SK-N-DZ (cell line): ENCODE measurements around the gene ADD1.

Experiments
- DNase-seq: peaks from one replicate; pipeline ENCODE4 v3.0.0-alpha.2; 2015; ENCODE audit warnings: low spot score

Gene ADD1

GRCh38 chr4:2834001-2834921 lies 9.4 kb upstream of the ADD1 start:
- DNase-seq, result no peak

- DNase-seq, result no peak
Measured at GRCh38 chr4:2835978-2836377, 7.7 kb upstream of the ADD1 start.

- no peak for DNase-seq
Measured at GRCh38 chr4:2836391-2836859, 7.2 kb upstream of the ADD1 start.

- DNase-seq, result no peak
Measured at GRCh38 chr4:2837110-2837903, 6.3 kb upstream of the ADD1 start.

- DNase-seq, result no peak
Measured at GRCh38 chr4:2837904-2838496, 5.6 kb upstream of the ADD1 start.

- no peak for DNase-seq
Measured at GRCh38 chr4:2839060-2839459, 4.6 kb upstream of the ADD1 start.

- no peak for DNase-seq
Measured at GRCh38 chr4:2842687-2843262, 869 bp upstream of the ADD1 start.

GRCh38 chr4:2843941-2844584 lies 419 bp downstream of the ADD1 start:
- DNase-seq, result peak; percentile 11

GRCh38 chr4:2846172-2846571 lies 2.5 kb downstream of the ADD1 start:
- no peak for DNase-seq

- DNase-seq, result no peak
Measured at GRCh38 chr4:2847302-2847871, 3.7 kb downstream of the ADD1 start.

GRCh38 chr4:2848449-2848848 lies 4.8 kb downstream of the ADD1 start:
- no peak for DNase-seq

GRCh38 chr4:2849267-2850152 lies 5.9 kb downstream of the ADD1 start:
- no peak for DNase-seq

GRCh38 chr4:2850966-2851798 lies 7.5 kb downstream of the ADD1 start:
- DNase-seq, result no peak

GRCh38 chr4:2852481-2852921 lies 8.9 kb downstream of the ADD1 start:
- no peak for DNase-seq

- DNase-seq, result no peak
Measured at GRCh38 chr4:2855584-2855983, 11.9 kb downstream of the ADD1 start.

- no peak for DNase-seq
Measured at GRCh38 chr4:2856266-2856665, 12.6 kb downstream of the ADD1 start.

- no peak for DNase-seq
Measured at GRCh38 chr4:2857349-2857927, 13.8 kb downstream of the ADD1 start.

GRCh38 chr4:2858451-2859217 lies 15.0 kb downstream of the ADD1 start:
- no peak for DNase-seq
